ENCODE data around the gene POLR3F.

Gene POLR3F

GRCh38 chr20:18511571-18511970 is 44.4 kb downstream of the POLR3F start:
- Histone ChIP-seq H2BK120ac (ENCODE audit: low read depth, low read length) (no peak overlapping the region), H3K36me3 (replicated peaks in 1 of 2; ENCODE audit: control insufficient read depth in 2 of 2, insufficient read depth in 2 of 2, low read length in 2 of 2) (peaks cover 12 to 68% of the 10 kb centered on the region in 2 donors), H2BK12ac (ENCODE audit: low read length) (no peak overlapping the region), H3K27ac (replicated peaks; ENCODE audit: low read length) (no peak overlapping the region), H3K14ac (ENCODE audit: low read length) (no peak overlapping the region), H2AFZ (ENCODE audit: low read length) (no peak overlapping the region), H3K79me1 (ENCODE audit: low read depth, low read length) (peaks cover 4% of the 10 kb centered on the region), H3K4me1 (ENCODE audit: control insufficient read depth in 2 of 2, insufficient read depth in 1 of 2, low read depth in 1 of 2, low read length in 2 of 2) (peaks cover 6% of the 10 kb centered on the region in 2 donors), H3K9me3 (replicated peaks in 1 of 2; ENCODE audit: control insufficient read depth in 2 of 2, insufficient read depth in 1 of 2, low read depth in 1 of 2, low read length in 2 of 2) (peaks cover 0 to 3% of the 10 kb centered on the region in 2 donors), H2BK5ac (ENCODE audit: low read length) (no peak overlapping the region), H2AK5ac (ENCODE audit: low read depth, low read length) (no peak overlapping the region), H2BK15ac (ENCODE audit: low read length) (no peak overlapping the region), H4K91ac (ENCODE audit: low read depth, low read length, poor library complexity) (no peak overlapping the region), H3K4me3 (ENCODE audit: low read length in 2 of 2) (no peak overlapping the region), H3K27me3 (ENCODE audit: control insufficient read depth in 3 of 3, insufficient read depth in 3 of 3, low read depth in 1 of 3, low read length in 3 of 3) (no peaks in the 10 kb centered on the region), H3K23ac (ENCODE audit: low read depth, low read length, poor library complexity) (no peak overlapping the region), H3K4me2 (ENCODE audit: insufficient read depth, low read length, poor library complexity, severe bottlenecking) (no peak overlapping the region), H4K8ac (ENCODE audit: low read depth, low read length) (no peak overlapping the region), H3K18ac (ENCODE audit: low read length) (no peak overlapping the region), H3K4ac (ENCODE audit: low read length) (no peak overlapping the region), H3K9ac (ENCODE audit: low read depth, low read length, poor library complexity) (no peak overlapping the region)
- no CpG with 5 or more reads among the region's 1 CpG for WGBS, 2 donors (ENCODE audit: extremely low coverage in 2 of 2, insufficient read length in 2 of 2, insufficient replicate concordance in 1 of 2)
- no peak for DNase-seq (ENCODE audit: low spot score)

- H2AK5ac ChIP-seq (ENCODE audit: low read depth, low read length), result no peak overlapping the region
- H3K9me3 ChIP-seq (replicated peaks in 1 of 2; ENCODE audit: control insufficient read depth in 2 of 2, insufficient read depth in 1 of 2, low read depth in 1 of 2, low read length in 2 of 2), result peaks cover 0 to 3% of the 10 kb centered on the region in 2 donors
- no peak overlapping the region for H3K4me3 ChIP-seq (ENCODE audit: low read length in 2 of 2)
- H2BK12ac ChIP-seq (ENCODE audit: low read length), result no peak overlapping the region
- no peak overlapping the region for H3K14ac ChIP-seq (ENCODE audit: low read length)
- no peak overlapping the region for H2BK5ac ChIP-seq (ENCODE audit: low read length)
- H3K79me1 ChIP-seq (ENCODE audit: low read depth, low read length), result no peaks in the 10 kb centered on the region
- H3K4ac ChIP-seq (ENCODE audit: low read length), result no peak overlapping the region
- H3K23ac ChIP-seq (ENCODE audit: low read depth, low read length, poor library complexity), result no peak overlapping the region
- H4K8ac ChIP-seq (ENCODE audit: low read depth, low read length), result no peak overlapping the region
- no peak for DNase-seq (ENCODE audit: low spot score)
- H3K9ac ChIP-seq (ENCODE audit: low read depth, low read length, poor library complexity), result no peak overlapping the region
- no peak overlapping the region for H3K27ac ChIP-seq (replicated peaks; ENCODE audit: low read length)
- H3K4me2 ChIP-seq (ENCODE audit: insufficient read depth, low read length, poor library complexity, severe bottlenecking), result no peak overlapping the region
- H3K27me3 ChIP-seq (ENCODE audit: control insufficient read depth in 3 of 3, insufficient read depth in 3 of 3, low read depth in 1 of 3, low read length in 3 of 3), result no peaks in the 10 kb centered on the region
- no CpG with 5 or more reads among the region's 7 CpGs for whole genome bisulfite sequencing, 2 donors (ENCODE audit: extremely low coverage in 2 of 2, insufficient read length in 2 of 2, insufficient replicate concordance in 1 of 2)
- no peak overlapping the region for H4K91ac ChIP-seq (ENCODE audit: low read depth, low read length, poor library complexity)
- no peak overlapping the region for H2AFZ ChIP-seq (ENCODE audit: low read length)
- H2BK120ac ChIP-seq (ENCODE audit: low read depth, low read length), result no peak overlapping the region
- H3K18ac ChIP-seq (ENCODE audit: low read length), result no peak overlapping the region
- no peak overlapping the region for H2BK15ac ChIP-seq (ENCODE audit: low read length)
- H3K36me3 ChIP-seq (replicated peaks in 1 of 2; ENCODE audit: control insufficient read depth in 2 of 2, insufficient read depth in 2 of 2, low read length in 2 of 2), result peaks cover 12 to 76% of the 10 kb centered on the region in 2 donors
- peaks cover 2 to 3% of the 10 kb centered on the region in 2 donors for H3K4me1 ChIP-seq (ENCODE audit: control insufficient read depth in 2 of 2, insufficient read depth in 1 of 2, low read depth in 1 of 2, low read length in 2 of 2)
Measured at GRCh38 chr20:18513208-18513607, 46.0 kb downstream of the POLR3F start.

GRCh38 chr20:18514127-18514526 is 46.9 kb downstream of the POLR3F start:
- Histone ChIP-seq H3K27me3 (ENCODE audit: control insufficient read depth in 3 of 3, insufficient read depth in 3 of 3, low read depth in 1 of 3, low read length in 3 of 3) (no peaks in the 10 kb centered on the region), H4K91ac (ENCODE audit: low read depth, low read length, poor library complexity) (no peak overlapping the region), H2BK120ac (ENCODE audit: low read depth, low read length) (no peak overlapping the region), H3K4ac (ENCODE audit: low read length) (no peak overlapping the region), H3K4me3 (ENCODE audit: low read length in 2 of 2) (no peak overlapping the region), H3K79me1 (ENCODE audit: low read depth, low read length) (no peaks in the 10 kb centered on the region), H3K14ac (ENCODE audit: low read length) (no peak overlapping the region), H3K4me1 (ENCODE audit: control insufficient read depth in 2 of 2, insufficient read depth in 1 of 2, low read depth in 1 of 2, low read length in 2 of 2) (no peaks in the 10 kb centered on the region), H3K36me3 (replicated peaks in 1 of 2; ENCODE audit: control insufficient read depth in 2 of 2, insufficient read depth in 2 of 2, low read length in 2 of 2) (peaks cover 12 to 75% of the 10 kb centered on the region in 2 donors), H3K9ac (ENCODE audit: low read depth, low read length, poor library complexity) (no peak overlapping the region), H3K27ac (replicated peaks; ENCODE audit: low read length) (no peak overlapping the region), H2AK5ac (ENCODE audit: low read depth, low read length) (no peak overlapping the region), H2BK5ac (ENCODE audit: low read length) (no peak overlapping the region), H2AFZ (ENCODE audit: low read length) (no peak overlapping the region), H3K18ac (ENCODE audit: low read length) (no peak overlapping the region), H3K23ac (ENCODE audit: low read depth, low read length, poor library complexity) (no peak overlapping the region), H3K9me3 (replicated peaks in 1 of 2; ENCODE audit: control insufficient read depth in 2 of 2, insufficient read depth in 1 of 2, low read depth in 1 of 2, low read length in 2 of 2) (peaks cover 0 to 3% of the 10 kb centered on the region in 2 donors), H3K4me2 (ENCODE audit: insufficient read depth, low read length, poor library complexity, severe bottlenecking) (no peak overlapping the region), H2BK12ac (ENCODE audit: low read length) (no peak overlapping the region), H4K8ac (ENCODE audit: low read depth, low read length) (no peak overlapping the region), H2BK15ac (ENCODE audit: low read length) (no peak overlapping the region)
- WGBS, 2 donors (ENCODE audit: extremely low coverage in 2 of 2, insufficient read length in 2 of 2, insufficient replicate concordance in 1 of 2), result no CpG with 5 or more reads among the region's 5 CpGs
- no peak for DNase-seq (ENCODE audit: low spot score)

GRCh38 chr20:18515973-18516372 is 48.8 kb downstream of the POLR3F start:
- H3K23ac ChIP-seq (ENCODE audit: low read depth, low read length, poor library complexity), result no peak overlapping the region
- H3K4me1 ChIP-seq (ENCODE audit: control insufficient read depth in 2 of 2, insufficient read depth in 1 of 2, low read depth in 1 of 2, low read length in 2 of 2), result no peaks in the 10 kb centered on the region

More at GRCh38 chr20:18515973-18516372, 48.8 kb downstream of the POLR3F start:
- no peak overlapping the region for H3K9ac ChIP-seq (ENCODE audit: low read depth, low read length, poor library complexity)
- H3K18ac ChIP-seq (ENCODE audit: low read length), result no peak overlapping the region
- no peak overlapping the region for H2BK15ac ChIP-seq (ENCODE audit: low read length)
- H2AFZ ChIP-seq (ENCODE audit: low read length), result no peak overlapping the region
- no peak for DNase-seq (ENCODE audit: low spot score)
- H3K4ac ChIP-seq (ENCODE audit: low read length), result no peak overlapping the region
- no peak overlapping the region for H2AK5ac ChIP-seq (ENCODE audit: low read depth, low read length)
- no peak overlapping the region for H4K91ac ChIP-seq (ENCODE audit: low read depth, low read length, poor library complexity)
- H3K9me3 ChIP-seq (replicated peaks in 1 of 2; ENCODE audit: control insufficient read depth in 2 of 2, insufficient read depth in 1 of 2, low read depth in 1 of 2, low read length in 2 of 2), result peaks cover 0 to 3% of the 10 kb centered on the region in 2 donors
- no peak overlapping the region for H3K27ac ChIP-seq (replicated peaks; ENCODE audit: low read length)
- H3K79me1 ChIP-seq (ENCODE audit: low read depth, low read length), result no peaks in the 10 kb centered on the region
- H3K27me3 ChIP-seq (ENCODE audit: control insufficient read depth in 3 of 3, insufficient read depth in 3 of 3, low read depth in 1 of 3, low read length in 3 of 3), result no peaks in the 10 kb centered on the region
- no peak overlapping the region for H3K4me3 ChIP-seq (ENCODE audit: low read length in 2 of 2)
- peaks cover 7 to 60% of the 10 kb centered on the region in 2 donors for H3K36me3 ChIP-seq (replicated peaks in 1 of 2; ENCODE audit: control insufficient read depth in 2 of 2, insufficient read depth in 2 of 2, low read length in 2 of 2)
- H4K8ac ChIP-seq (ENCODE audit: low read depth, low read length), result no peak overlapping the region
- H2BK12ac ChIP-seq (ENCODE audit: low read length), result no peak overlapping the region
- no peak overlapping the region for H2BK5ac ChIP-seq (ENCODE audit: low read length)
- H2BK120ac ChIP-seq (ENCODE audit: low read depth, low read length), result no peak overlapping the region
- no peak overlapping the region for H3K14ac ChIP-seq (ENCODE audit: low read length)
- no peak overlapping the region for H3K4me2 ChIP-seq (ENCODE audit: insufficient read depth, low read length, poor library complexity, severe bottlenecking)

Data from neuronal stem cell (in vitro differentiated cells).